ENCODE results near the gene VAMP5. TPM values are rescaled to one million over a fixed set of nuclear protein-coding genes. Genes with fewer than 3 reads are reported as not detected.

Gene VAMP5
- total RNA-seq, 1 experiment from 2014 or later, result 0.40 TPM

- Histone ChIP-seq H3K36me3 (ENCODE audit: low read depth, low read length) (peaks cover 40% of the 10 kb centered on the region), H3F3A (ENCODE audit: low read length, unreplicated experiment) (peaks cover 45% of the 10 kb centered on the region), H3K9ac (ENCODE audit: low read length) (no peak overlapping the region), H3K79me2 (ENCODE audit: low read length) (peaks cover 3% of the 10 kb centered on the region), H3K27me3 (ENCODE audit: low read length) (no peaks in the 10 kb centered on the region), H4K20me1 (ENCODE audit: low read length) (peaks cover 23% of the 10 kb centered on the region), H3K4me2 (ENCODE audit: low read length) (no peak overlapping the region), H3K4me3 (ENCODE audit: low read length) (no peak overlapping the region), H2AFZ (ENCODE audit: low read length) (no peak overlapping the region), H3K27ac (ENCODE audit: low read length) (peak overlapping the region; percentile 4; the same call in 1 of the 2 replicates), H3K4me1 (ENCODE audit: insufficient read depth, low read length) (peaks cover 18% of the 10 kb centered on the region), H3K9me3 (ENCODE audit: low read length) (no peaks in the 10 kb centered on the region), H3K9me2 (replicated peaks; ENCODE audit: low read length) (no peaks in the 10 kb centered on the region)
- no peak for TF ChIP-seq EZH2 (IDR thresholded peaks at IDR 0.05; ENCODE audit: low read length, unreplicated experiment)
- TF ChIP-seq EZH2phosphoT487 (IDR thresholded peaks at IDR 0.05; ENCODE audit: borderline replicate concordance, low read length), result no peak
- no peak for TF ChIP-seq CTCF (conservative IDR thresholded peaks at IDR 0.05; ENCODE audit: low read depth, low read length)
- intact Hi-C loops (cut with micrococcal nuclease), result loop anchor here (2.0 kb wide), 1 partner anchor 49 kb away; no protein-coding TSS in a partner anchor
- ATAC-seq, result no peak; the same call in 1 of the 2 replicates
- peak; percentile 19 for DNase-seq
- no TSS peak for BruUV-seq (replicated peaks)
- POLR2A ChIA-PET (ENCODE audit: unreplicated experiment), result interaction anchor here (0.5 to 1.0 kb wide), 6 partner anchors 9 to 206 kb away, joined by 3 to 8 read pairs (median 3); partner anchors contain the start of gene MAT2A
- CTCF ChIA-PET, result interaction anchor here (0.6 to 1.0 kb wide), 2 partner anchors 51 to 127 kb away, joined by 3 to 4 read pairs; no protein-coding TSS in a partner anchor
Observed at GRCh38 chr2:85547859-85548607, 36.2 kb upstream of the VAMP5 start.

GRCh38 chr2:85548608-85548900, 35.7 kb upstream of the VAMP5 start:
- Histone ChIP-seq H4K20me1 (ENCODE audit: low read length) (peaks cover 18% of the 10 kb centered on the region), H3K4me3 (ENCODE audit: low read length) (no peak overlapping the region), H3K79me2 (ENCODE audit: low read length) (no peaks in the 10 kb centered on the region), H3F3A (ENCODE audit: low read length, unreplicated experiment) (peaks cover 40% of the 10 kb centered on the region), H3K27ac (ENCODE audit: low read length) (no peak overlapping the region), H3K36me3 (ENCODE audit: low read depth, low read length) (peaks cover 36% of the 10 kb centered on the region), H3K4me1 (ENCODE audit: insufficient read depth, low read length) (peaks cover 16% of the 10 kb centered on the region), H3K27me3 (ENCODE audit: low read length) (no peaks in the 10 kb centered on the region), H3K9me3 (ENCODE audit: low read length) (no peaks in the 10 kb centered on the region), H3K9ac (ENCODE audit: low read length) (no peak overlapping the region), H3K4me2 (ENCODE audit: low read length) (no peak overlapping the region), H3K9me2 (replicated peaks; ENCODE audit: low read length) (no peaks in the 10 kb centered on the region), H2AFZ (ENCODE audit: low read length) (no peak overlapping the region)
- intact Hi-C loops (cut with micrococcal nuclease), result no loop called here
- ATAC-seq (no peak; the same call in 1 of the 2 replicates), DNase-seq (no peak)
- ChIA-PET CTCF (interaction anchor here (0.6 to 1.0 kb wide), 2 partner anchors 52 to 127 kb away, joined by 3 to 4 read pairs; no protein-coding TSS in a partner anchor), POLR2A (ENCODE audit: unreplicated experiment) (interaction anchor here (0.6 to 1.0 kb wide), 4 partner anchors 9 to 159 kb away, joined by 3 to 8 read pairs (median 4); partner anchors contain the start of gene MAT2A)
- TF ChIP-seq EZH2phosphoT487 (IDR thresholded peaks at IDR 0.05; ENCODE audit: borderline replicate concordance, low read length), result no peak
- TF ChIP-seq EZH2 (IDR thresholded peaks at IDR 0.05; ENCODE audit: low read length, unreplicated experiment), result no peak
- no peak for TF ChIP-seq CTCF (conservative IDR thresholded peaks at IDR 0.05; ENCODE audit: low read depth, low read length)
- no TSS peak for BruUV-seq (replicated peaks)

GRCh38 chr2:85549095-85549494, 35.1 kb upstream of the VAMP5 start:
- TSS peak; percentile 25 for BruUV-seq (replicated peaks)
- ChIA-PET CTCF (interaction anchor here (1.0 kb wide), 1 partner anchor 128 kb away, joined by 4 read pairs; no protein-coding TSS in a partner anchor), POLR2A (ENCODE audit: unreplicated experiment) (interaction anchor here (1.0 kb wide), 1 partner anchor 10 kb away, joined by 8 read pairs; the partner anchor contains the start of gene MAT2A)
- no peak overlapping the region for H2AFZ ChIP-seq (ENCODE audit: low read length)
- H3K4me3 ChIP-seq (ENCODE audit: low read length), result no peak overlapping the region
- H3K36me3 ChIP-seq (ENCODE audit: low read depth, low read length), result peaks cover 36% of the 10 kb centered on the region
- H3K79me2 ChIP-seq (ENCODE audit: low read length), result no peaks in the 10 kb centered on the region
- intact Hi-C loops (cut with micrococcal nuclease), result no loop called here
- H3K9ac ChIP-seq (ENCODE audit: low read length), result no peak overlapping the region
- H3F3A ChIP-seq (ENCODE audit: low read length, unreplicated experiment), result peaks cover 38% of the 10 kb centered on the region
- TF ChIP-seq CTCF (conservative IDR thresholded peaks at IDR 0.05; ENCODE audit: low read depth, low read length), result no peak
- peaks cover 17% of the 10 kb centered on the region for H4K20me1 ChIP-seq (ENCODE audit: low read length)
- no peak overlapping the region for H3K27ac ChIP-seq (ENCODE audit: low read length)
- H3K27me3 ChIP-seq (ENCODE audit: low read length), result no peaks in the 10 kb centered on the region
- no peak overlapping the region for H3K4me2 ChIP-seq (ENCODE audit: low read length)
- no peaks in the 10 kb centered on the region for H3K9me3 ChIP-seq (ENCODE audit: low read length)
- ATAC-seq, result no peak
- H3K9me2 ChIP-seq (replicated peaks; ENCODE audit: low read length), result no peaks in the 10 kb centered on the region
- DNase-seq, result no peak
- H3K4me1 ChIP-seq (ENCODE audit: insufficient read depth, low read length), result peaks cover 16% of the 10 kb centered on the region
